Spleen (tissue), 7 donors: ENCODE measurements around the gene DNAAF5.

ENCODE experiments used
- POLR2A ChIP-seq, 3 donors: fragments of 450-650 bp; IDR thresholded peaks; one replicate each; pipeline ENCODE4 v1.5.1; 2017; ENCODE audit warnings: antibody characterized with exemption in 3 of 3, mild to moderate bottlenecking in 1 of 3
- POLR2AphosphoS5 ChIP-seq, 3 donors: sonication (generic); formaldehyde crosslinking; IDR thresholded peaks; one replicate each; pipeline ENCODE4 v1.5.1; 2017; ENCODE audit warnings: antibody characterized with exemption in 3 of 3
- TF ChIP-seq, protein P1 (sequence below), 11 experiments: fragments of 200-600 bp in 7 of 11; fragments of 450-650 bp in 4 of 11; sonication (generic) in 4 of 11; IDR thresholded peaks in 8 of 11; conservative IDR thresholded peaks in 3 of 11; 1 replicate in 7 of 11; 2 replicates in 4 of 11; pipeline versions ENCODE4 v1.4.0 to v1.8.0; 2016 to 2021; ENCODE audit warnings: antibody characterized with exemption in 11 of 11, inconsistent platforms in 4 of 11, mild to moderate bottlenecking in 1 of 11
- donor health status: DM: no; HTN: no; CAD: no; lungs with moderate emphysema.
- donor health status: DM: no; HTN: no; CAD: no.
- donor health status: DM: no; HTN: no; CAD: no.

DNA sequence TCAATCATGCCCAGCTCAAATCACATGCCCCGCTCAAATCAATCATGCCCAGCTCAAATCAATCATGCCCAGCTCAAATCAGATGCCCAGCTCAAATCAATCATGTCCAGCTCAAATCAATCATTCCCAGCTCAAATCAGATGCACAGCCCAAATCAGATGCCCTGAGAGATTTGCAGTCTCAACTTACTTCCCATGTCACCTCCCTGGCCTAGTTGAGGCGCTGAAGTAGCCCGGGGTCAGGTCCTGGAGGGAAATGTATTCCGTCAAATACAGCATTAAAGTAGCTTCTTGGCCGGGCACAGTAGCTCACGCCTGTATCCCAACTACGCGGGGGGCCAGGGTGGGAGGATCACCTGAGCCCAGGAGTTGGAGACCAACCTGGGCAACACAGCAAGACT is 16.3 kb downstream of the DNAAF5 start:
- TF ChIP-seq, protein P1, sequence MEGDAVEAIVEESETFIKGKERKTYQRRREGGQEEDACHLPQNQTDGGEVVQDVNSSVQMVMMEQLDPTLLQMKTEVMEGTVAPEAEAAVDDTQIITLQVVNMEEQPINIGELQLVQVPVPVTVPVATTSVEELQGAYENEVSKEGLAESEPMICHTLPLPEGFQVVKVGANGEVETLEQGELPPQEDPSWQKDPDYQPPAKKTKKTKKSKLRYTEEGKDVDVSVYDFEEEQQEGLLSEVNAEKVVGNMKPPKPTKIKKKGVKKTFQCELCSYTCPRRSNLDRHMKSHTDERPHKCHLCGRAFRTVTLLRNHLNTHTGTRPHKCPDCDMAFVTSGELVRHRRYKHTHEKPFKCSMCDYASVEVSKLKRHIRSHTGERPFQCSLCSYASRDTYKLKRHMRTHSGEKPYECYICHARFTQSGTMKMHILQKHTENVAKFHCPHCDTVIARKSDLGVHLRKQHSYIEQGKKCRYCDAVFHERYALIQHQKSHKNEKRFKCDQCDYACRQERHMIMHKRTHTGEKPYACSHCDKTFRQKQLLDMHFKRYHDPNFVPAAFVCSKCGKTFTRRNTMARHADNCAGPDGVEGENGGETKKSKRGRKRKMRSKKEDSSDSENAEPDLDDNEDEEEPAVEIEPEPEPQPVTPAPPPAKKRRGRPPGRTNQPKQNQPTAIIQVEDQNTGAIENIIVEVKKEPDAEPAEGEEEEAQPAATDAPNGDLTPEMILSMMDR (IDR thresholded peaks at IDR 0.05 in 8 of 11, conservative IDR thresholded peaks at IDR 0.05 in 3 of 11) = no peak
- TF ChIP-seq POLR2A (IDR thresholded peaks at IDR 0.05) = no peak
- TF ChIP-seq POLR2AphosphoS5 (IDR thresholded peaks at IDR 0.05) = no peak
